ENCODE data around the gene CSTA.

CSTA gene

DNA sequence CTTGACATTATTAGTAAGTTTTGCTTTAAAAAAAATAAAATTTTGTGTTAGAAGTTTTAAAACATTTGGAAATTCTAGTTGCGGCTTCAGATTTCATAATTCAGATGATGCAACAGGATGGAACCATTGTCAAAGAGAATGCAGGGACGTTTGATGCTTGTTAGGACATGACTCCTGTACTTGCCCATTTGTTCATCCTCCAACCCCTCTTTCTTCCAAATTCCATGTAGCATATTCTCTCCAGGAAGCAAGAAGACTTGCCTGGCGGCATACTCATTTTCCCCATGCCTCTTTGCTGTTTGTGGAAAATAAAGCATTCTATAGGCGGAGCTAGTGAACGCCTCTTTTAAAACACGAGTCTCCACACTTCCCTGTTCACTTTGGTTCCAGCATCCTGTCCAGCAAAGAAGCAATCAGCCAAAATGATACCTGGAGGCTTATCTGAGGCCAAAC, at the start of gene CSTA:
TSS of gene CSTA (plus strand) at position 378 of the 453 bp plus-strand sequence. CDS start at position 423, 45 bp downstream.
- DNase-seq = no peak

GRCh38 chr3:122281891-122282290, 43.2 kb upstream of the CSTA start:
- no peak for DNase-seq

GRCh38 chr3:122283796-122284445, 41.1 kb upstream of the CSTA start:
- no peak for DNase-seq

DNA sequence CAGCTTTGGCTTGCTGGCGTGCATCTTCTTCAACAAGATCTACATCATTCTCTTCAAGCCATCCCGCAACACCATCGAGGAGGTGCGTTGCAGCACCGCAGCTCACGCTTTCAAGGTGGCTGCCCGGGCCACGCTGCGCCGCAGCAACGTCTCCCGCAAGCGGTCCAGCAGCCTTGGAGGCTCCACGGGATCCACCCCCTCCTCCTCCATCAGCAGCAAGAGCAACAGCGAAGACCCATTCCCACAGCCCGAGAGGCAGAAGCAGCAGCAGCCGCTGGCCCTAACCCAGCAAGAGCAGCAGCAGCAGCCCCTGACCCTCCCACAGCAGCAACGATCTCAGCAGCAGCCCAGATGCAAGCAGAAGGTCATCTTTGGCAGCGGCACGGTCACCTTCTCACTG, 40.6 kb upstream of the CSTA start:
- DNase-seq = no peak

DNA sequence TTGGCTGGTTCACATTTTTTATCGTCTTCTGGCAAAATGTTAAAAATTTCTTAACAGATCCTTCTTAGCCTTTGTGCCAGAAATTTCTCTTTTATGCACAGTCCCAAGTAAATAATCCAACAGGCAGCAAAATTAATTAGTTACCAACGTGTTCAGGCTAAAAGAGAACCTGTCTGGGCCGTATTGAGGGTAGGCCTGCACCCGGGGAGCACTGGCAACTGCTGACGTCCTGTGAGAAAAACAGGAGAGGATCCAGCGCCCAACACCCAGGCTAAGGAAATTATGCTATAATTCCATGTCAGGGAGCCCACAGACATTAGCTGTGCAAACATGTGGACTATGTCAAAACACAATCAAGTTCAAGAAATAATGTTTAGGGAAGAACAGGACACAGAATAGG, 30.7 kb upstream of the CSTA start:
- no peak for DNase-seq

DNA sequence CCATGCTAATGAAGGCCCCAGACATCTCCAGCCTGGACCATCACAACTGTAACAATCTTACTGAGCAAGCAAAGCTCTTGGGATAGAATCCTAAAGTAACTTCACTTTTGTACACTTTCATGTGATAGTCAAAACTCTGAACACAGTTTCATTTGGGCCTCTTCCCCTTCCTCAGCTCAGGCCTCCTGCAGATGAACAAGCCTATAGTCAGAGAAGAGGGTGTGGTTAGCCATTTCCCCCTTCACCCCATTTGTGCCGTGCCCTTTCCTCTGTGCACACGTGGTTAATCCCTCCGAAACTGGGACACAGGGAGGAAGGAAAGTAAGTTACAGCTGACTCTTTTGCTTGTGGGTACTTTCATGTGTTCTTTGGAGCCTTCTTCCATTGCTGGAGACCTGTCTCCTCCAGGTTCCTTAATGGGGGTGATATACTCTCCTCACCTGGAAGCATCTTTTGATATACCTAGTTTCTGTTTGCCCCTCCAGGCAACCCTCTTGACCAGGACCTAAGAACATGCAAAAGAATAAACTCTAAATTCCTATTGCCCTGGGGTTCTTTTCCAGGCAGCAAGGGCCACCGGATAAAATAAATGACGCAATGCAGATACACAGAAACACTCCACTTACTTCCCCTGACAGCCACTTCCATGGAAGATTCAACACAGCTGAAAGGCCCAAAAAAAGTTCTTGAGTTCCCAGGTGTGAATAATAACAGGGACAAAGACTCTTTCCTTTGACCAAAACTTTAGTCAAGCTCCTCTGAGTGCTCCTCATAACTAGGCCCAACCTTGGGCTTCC, 29.6 kb upstream of the CSTA start:
- DNase-seq = no peak

GRCh38 chr3:122298239-122298638, 26.8 kb upstream of the CSTA start:
- peak; percentile 44 for DNase-seq

GRCh38 chr3:122299215-122299614, 25.8 kb upstream of the CSTA start:
- DNase-seq = no peak

- peak; percentile 13 for DNase-seq
Observed at GRCh38 chr3:122299872-122300460, 25.1 kb upstream of the CSTA start.

DNA sequence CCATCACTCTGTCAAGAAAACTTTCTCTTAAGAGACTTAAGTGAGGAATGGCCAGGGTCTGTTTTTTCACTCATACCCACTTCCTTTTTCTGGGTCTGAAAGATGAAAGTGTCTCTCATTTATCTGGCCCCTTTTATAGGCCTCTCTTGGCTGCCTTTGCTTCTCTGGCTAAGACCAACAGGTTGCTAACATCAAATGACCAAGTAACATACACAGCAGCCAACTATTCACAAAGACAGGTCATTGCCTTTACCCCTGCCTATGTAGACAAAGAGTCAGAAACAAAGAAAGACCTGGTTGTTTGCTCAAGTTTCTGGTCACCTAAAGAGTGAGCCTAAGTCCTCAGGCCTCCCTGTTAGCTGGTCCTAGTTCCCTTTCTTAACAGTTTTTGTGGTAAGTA, 24.0 kb upstream of the CSTA start:
- DNase-seq = no peak

- DNase-seq = no peak
Observed at GRCh38 chr3:122305818-122306621, 19.0 kb upstream of the CSTA start.

DNA sequence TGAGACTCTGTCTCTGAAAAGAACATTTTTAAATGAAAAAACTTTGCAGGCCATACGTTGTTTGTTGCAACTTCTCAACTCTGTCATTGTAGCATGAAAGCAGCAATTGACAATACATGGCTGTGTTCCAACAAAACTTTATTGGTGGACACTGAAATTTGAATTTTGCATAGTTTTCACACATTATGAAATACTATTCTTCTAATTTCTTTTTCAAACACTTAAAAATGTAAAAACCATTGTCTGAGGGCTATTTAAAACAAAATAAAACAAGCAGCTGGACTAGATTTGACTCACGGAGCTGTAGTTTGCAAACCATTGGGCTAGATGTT, 18.5 kb upstream of the CSTA start:
- DNase-seq = no peak

DNA sequence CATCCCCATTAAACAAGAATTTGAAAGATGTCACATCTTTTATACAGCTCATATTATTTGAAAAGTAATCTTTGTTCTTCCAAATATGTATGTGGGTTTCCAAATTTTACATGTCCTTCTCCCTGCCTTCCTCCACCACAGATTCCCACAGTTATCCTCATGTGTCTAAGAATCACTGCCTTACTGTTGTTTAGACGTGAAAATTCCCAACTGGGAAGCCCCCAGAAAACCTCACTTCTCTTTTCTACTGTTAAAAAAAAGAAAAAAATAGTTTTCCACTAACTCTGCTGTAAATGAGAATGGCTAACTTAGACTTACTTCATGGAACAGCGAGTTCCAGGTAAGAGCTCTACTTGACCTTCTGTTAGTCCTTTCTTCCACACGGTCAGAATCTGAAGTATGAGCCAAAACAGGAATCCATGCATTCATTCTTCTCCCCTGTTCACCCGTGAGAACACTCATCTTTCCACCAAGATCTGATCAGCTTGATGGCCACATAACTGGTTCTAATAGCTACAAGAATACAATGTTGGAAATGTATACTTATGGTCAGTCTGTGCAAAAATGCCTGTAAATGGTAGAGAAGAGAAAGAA, 17.9 kb upstream of the CSTA start:
- DNase-seq = no peak

DNA sequence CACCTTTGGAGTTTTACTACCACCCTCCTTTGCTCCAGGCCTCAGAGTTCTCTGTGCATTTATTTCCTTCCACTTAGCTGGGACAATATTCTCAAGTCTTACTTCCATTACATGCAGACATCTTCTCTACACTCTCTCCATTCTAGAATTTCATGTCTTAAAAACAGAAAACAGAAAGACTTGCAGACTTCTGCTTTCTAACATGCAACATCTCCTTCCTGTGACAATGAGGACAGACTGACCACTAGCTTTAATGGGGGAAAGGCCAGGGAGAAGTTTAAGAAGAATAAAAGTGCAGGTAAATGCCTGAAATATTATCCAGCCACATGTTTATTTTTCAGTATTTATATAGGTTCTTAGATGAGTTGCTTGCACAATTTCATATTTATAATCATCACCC, 17.1 kb upstream of the CSTA start:
- no peak for DNase-seq

DNA sequence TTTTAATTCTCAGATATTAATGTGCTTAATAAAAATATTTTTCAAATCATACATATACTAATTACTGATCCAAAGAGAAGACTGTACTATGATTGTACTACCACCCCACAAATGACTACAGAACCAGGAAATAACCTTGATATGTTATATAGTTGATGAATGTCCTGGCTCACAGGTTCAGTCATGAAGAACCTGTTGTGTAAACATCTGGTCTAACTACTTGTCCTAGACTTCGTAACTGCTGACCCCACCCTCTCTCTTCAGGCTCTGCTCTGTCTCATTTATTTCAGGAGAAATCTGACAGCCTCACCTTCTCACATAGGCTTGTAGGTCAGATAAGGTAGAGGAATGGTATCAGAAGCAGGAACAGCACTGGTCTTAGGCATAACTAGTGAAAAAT, 14.7 kb upstream of the CSTA start:
- no peak for DNase-seq

DNA sequence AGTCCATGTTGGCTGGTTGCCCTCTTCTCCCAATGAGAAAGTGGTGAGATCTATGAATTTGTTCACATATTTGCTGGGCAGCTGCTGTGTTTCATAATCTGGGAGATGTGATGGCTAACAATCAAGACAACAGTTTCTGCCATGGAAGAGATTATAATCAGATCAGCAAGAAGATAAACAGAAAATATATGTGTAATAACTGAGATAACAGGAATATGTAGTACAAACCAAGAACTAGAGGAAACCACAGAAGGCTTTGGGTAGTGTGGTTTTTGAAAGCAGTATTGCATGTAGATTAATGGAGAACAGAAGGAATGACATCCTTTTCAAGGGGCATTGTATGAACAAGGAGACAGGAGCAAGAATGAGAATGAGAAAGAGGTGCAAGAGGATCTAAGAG, 12.2 kb upstream of the CSTA start:
- no peak for DNase-seq

DNA sequence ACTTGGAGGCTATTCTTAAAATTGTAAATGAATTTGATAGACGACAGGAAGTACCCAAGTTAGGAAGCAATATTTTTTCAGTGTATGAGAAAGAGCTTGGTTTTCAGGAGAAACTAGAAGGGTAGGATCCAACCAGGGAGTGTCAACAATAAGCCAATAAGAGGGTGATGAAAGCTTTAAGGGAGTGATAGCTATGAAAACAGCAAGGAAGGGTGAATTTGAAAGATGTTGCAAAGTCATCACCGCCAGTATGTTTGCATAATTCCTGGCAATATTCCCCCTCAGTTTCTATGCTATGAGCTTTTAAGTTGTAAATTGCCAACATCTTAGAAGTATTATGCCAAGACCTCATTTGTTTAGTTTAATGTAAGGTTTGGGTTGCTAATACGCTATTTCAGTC, 11.8 kb upstream of the CSTA start:
- DNase-seq = no peak

- no peak for DNase-seq
Observed at GRCh38 chr3:122314228-122314876, 10.7 kb upstream of the CSTA start.

DNA sequence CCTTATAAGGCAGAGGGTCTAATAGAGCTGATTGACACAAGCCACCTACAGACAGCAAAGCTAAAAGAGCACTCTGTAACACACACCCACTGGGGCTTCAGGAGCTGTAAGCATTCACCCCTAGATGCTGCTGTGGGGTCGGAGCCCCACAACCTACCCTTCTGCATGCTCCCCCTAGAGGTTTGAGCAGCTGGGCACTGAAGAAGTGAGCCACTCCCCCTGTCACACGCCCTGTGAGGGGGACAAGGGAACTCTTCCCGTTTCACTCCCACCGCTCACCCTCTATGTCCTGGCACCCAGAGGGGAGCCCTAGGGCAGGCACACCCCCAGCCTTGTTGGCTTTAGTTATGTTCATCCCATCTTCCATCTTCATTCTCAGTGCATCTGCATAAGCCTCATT, 9.4 kb upstream of the CSTA start:
- no peak for DNase-seq

DNA sequence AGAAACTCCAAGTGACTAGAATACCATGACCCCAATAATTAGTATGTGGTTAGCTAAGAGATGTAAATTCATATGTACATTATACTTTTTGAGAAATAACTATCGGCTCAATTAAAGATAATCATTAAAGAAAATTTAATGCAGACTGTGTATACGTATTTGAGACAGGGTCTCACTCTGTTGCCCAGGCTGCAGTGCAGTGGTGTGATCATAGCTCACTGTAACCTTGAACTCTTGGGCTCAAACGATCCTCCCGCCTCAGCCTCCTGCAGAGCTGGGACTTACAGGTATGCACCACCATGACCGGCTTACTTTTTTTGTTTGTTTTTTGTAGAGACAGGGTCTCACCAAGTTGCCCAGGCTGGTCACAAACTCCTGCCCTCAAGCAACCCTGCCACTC, 8.7 kb upstream of the CSTA start:
- no peak for DNase-seq

GRCh38 chr3:122318620-122319019, 6.4 kb upstream of the CSTA start:
- no peak for DNase-seq

Measured in activated naive CD4-positive, alpha-beta T cell treated with Interleukin-2 at 50 U/mL for 16 hours (primary cell).